ENCODE results near the gene ZNF23. TPM values are rescaled to one million over a fixed set of nuclear protein-coding genes. Genes with fewer than 3 reads are reported as not detected.

The ZNF23 gene
- total RNA-seq, 1 experiment from 2014 or later, result 11.6 TPM

GRCh38 chr16:71473891-71474290, 11.8 kb upstream of the ZNF23 start:
- Mint-ChIP-seq H3K4me3 (no peak overlapping the region), H3K36me3 (no peaks in the 10 kb centered on the region), H3K4me1 (no peaks in the 10 kb centered on the region), H3K27ac (no peak overlapping the region), H3K9me3 (no peaks in the 10 kb centered on the region), H3K27me3 (ENCODE audit: low read depth) (no peaks in the 10 kb centered on the region; the same call in 1 of the 2 replicates)
- no peak for ATAC-seq
- POLR2A ChIA-PET, result no interaction called here
- CTCF ChIA-PET, result interaction anchor here (1.1 kb wide), 1 partner anchor 12 kb away, joined by 3 read pairs; the partner anchor contains the start of gene ZNF23
- DNase-seq (ENCODE audit: low spot score), result no peak
- TF ChIP-seq ZBTB21 (CRISPR knock-in tag; IDR thresholded peaks at IDR 0.05; ENCODE audit: borderline replicate concordance) (no peak), RELA (CRISPR knock-in tag; IDR thresholded peaks at IDR 0.05; ENCODE audit: borderline replicate concordance) (no peak), NR1H2 (CRISPR knock-in tag; IDR thresholded peaks at IDR 0.05) (no peak), ATF2 (CRISPR knock-in tag; IDR thresholded peaks at IDR 0.05; ENCODE audit: borderline replicate concordance, low read depth) (no peak), MXD4 (CRISPR knock-in tag; IDR thresholded peaks at IDR 0.05; ENCODE audit: borderline replicate concordance) (no peak), PRRX2 (CRISPR knock-in tag; IDR thresholded peaks at IDR 0.05) (no peak), CTCF (IDR thresholded peaks at IDR 0.05) (no peak), ZNF281 (CRISPR knock-in tag; IDR thresholded peaks at IDR 0.05) (no peak), USF2 (CRISPR knock-in tag; IDR thresholded peaks at IDR 0.05) (no peak), FOXK1 (CRISPR knock-in tag; IDR thresholded peaks at IDR 0.05) (no peak), USF1 (CRISPR knock-in tag; IDR thresholded peaks at IDR 0.05) (no peak), CBFB (CRISPR knock-in tag; IDR thresholded peaks at IDR 0.05; ENCODE audit: low read depth) (no peak), AR (CRISPR knock-in tag; IDR thresholded peaks at IDR 0.05) (no peak), ZNF219 (CRISPR knock-in tag; IDR thresholded peaks at IDR 0.05; ENCODE audit: borderline replicate concordance) (no peak), ZNF423 (CRISPR knock-in tag; IDR thresholded peaks at IDR 0.05) (no peak), ZNF121 (CRISPR knock-in tag; IDR thresholded peaks at IDR 0.05) (no peak), JUN (CRISPR knock-in tag; IDR thresholded peaks at IDR 0.05) (no peak)
